Measurements from ENCODE around the gene TMEM170B.

- TF ChIP-seq POLR2AphosphoS5 (IDR thresholded peaks at IDR 0.05; ENCODE audit: low read depth) (no peak), CTCF (IDR thresholded peaks at IDR 0.05; ENCODE audit: insufficient read depth, low read length) (no peak), GABPA (IDR thresholded peaks at IDR 0.05; ENCODE audit: low read depth) (no peak)
Observed at GRCh38 chr6:11543919-11544518, 6.5 kb downstream of the TMEM170B start.
